GM19463 (cell line): Measurements from ENCODE around the gene ROBO2.

Experiments used
- ATAC-seq: cut with Tn5 transposase; IDR thresholded peaks from one replicate; pipeline ENCODE4 v1.9.1; 2021; ENCODE audit warnings: mild to moderate bottlenecking, moderate library complexity; ENCODE audit not compliant: unreplicated experiment

Gene ROBO2

GRCh38 chr3:77324105-77324504, 284.2 kb downstream of the ROBO2 start:
- ATAC-seq: no peak

- no peak for ATAC-seq
These were observed 285.4 kb downstream of the ROBO2 start for GRCh38 chr3:77325280-77325679.

- ATAC-seq: no peak
These were observed 285.8 kb downstream of the ROBO2 start for GRCh38 chr3:77325702-77326101.

GRCh38 chr3:77326586-77326985, 286.7 kb downstream of the ROBO2 start:
- ATAC-seq: no peak

GRCh38 chr3:77328690-77329089, 288.8 kb downstream of the ROBO2 start:
- ATAC-seq: no peak

GRCh38 chr3:77329116-77329515, 289.2 kb downstream of the ROBO2 start:
- ATAC-seq: no peak

GRCh38 chr3:77338195-77338594, 298.3 kb downstream of the ROBO2 start:
- ATAC-seq: no peak

GRCh38 chr3:77342027-77342426, 302.1 kb downstream of the ROBO2 start:
- ATAC-seq: no peak

GRCh38 chr3:77342688-77343087, 302.8 kb downstream of the ROBO2 start:
- ATAC-seq: no peak

- no peak for ATAC-seq
These were observed 305.1 kb downstream of the ROBO2 start for GRCh38 chr3:77345009-77345408.

GRCh38 chr3:77348244-77348855, 308.5 kb downstream of the ROBO2 start:
- no peak for ATAC-seq

GRCh38 chr3:77354958-77355357, 315.1 kb downstream of the ROBO2 start:
- no peak for ATAC-seq

- no peak for ATAC-seq
These were observed 323.0 kb downstream of the ROBO2 start for GRCh38 chr3:77362936-77363335.

- no peak for ATAC-seq
These were observed 325.3 kb downstream of the ROBO2 start for GRCh38 chr3:77365152-77365551.

- no peak for ATAC-seq
These were observed 330.5 kb downstream of the ROBO2 start for GRCh38 chr3:77370413-77370812.

GRCh38 chr3:77372018-77372417, 332.1 kb downstream of the ROBO2 start:
- no peak for ATAC-seq

GRCh38 chr3:77372634-77373346, 332.9 kb downstream of the ROBO2 start:
- ATAC-seq: no peak

- no peak for ATAC-seq
These were observed 333.7 kb downstream of the ROBO2 start for GRCh38 chr3:77373619-77374018.

GRCh38 chr3:77376511-77376910, 336.6 kb downstream of the ROBO2 start:
- ATAC-seq: no peak

GRCh38 chr3:77377717-77378116, 337.8 kb downstream of the ROBO2 start:
- no peak for ATAC-seq

GRCh38 chr3:77380136-77380535, 340.2 kb downstream of the ROBO2 start:
- ATAC-seq: no peak

- ATAC-seq: no peak
These were observed 341.5 kb downstream of the ROBO2 start for GRCh38 chr3:77381431-77381830.

GRCh38 chr3:77392181-77392580, 352.3 kb downstream of the ROBO2 start:
- no peak for ATAC-seq
